ENCODE data around the gene CTXN1. TPM values are rescaled to one million over a fixed set of nuclear protein-coding genes. Genes with fewer than 3 reads are reported as not detected.
A peak's percentile ranks its signal among the peaks of the same experiment; 100 is the strongest.

CTXN1 gene
- total RNA-seq, 4 donors from 2014 or later, result 18.3 to 33.3 (median 26.4) TPM

- Histone ChIP-seq H3K27ac (peak overlapping the region; percentile 94 to 97 (median 94)), H3K9me3 (no peaks in the 10 kb centered on the region), H3K27me3 (no peaks in the 10 kb centered on the region), H3K36me3 (peaks cover 0 to 34% of the 10 kb centered on the region in 2 donors), H3K4me3 (peak overlapping the region in 1 of 2 donors; percentile 32), H3K4me1 (peaks cover 17 to 94% (median 64%) of the 10 kb centered on the region in 3 donors)
- ATAC-seq, result no peak
- WGBS, 2 donors (ENCODE audit: low coverage in 1 of 2), result 90% methylated on average over 2 of the region's 23 CpGs; no CpG with 5 or more reads in 1 of the 2 donors
- TF ChIP-seq POLR2A (IDR thresholded peaks at IDR 0.05) (no peak), EP300 (IDR thresholded peaks at IDR 0.05) (no peak), POLR2AphosphoS5 (IDR thresholded peaks at IDR 0.05) (no peak), CTCF (IDR thresholded peaks at IDR 0.05) (no peak)
Observed at GRCh38 chr19:7927605-7928333, 1.8 kb upstream of the CTXN1 start.

GRCh38 chr19:7926727-7927604, 1.0 kb upstream of the CTXN1 start:
- Histone ChIP-seq H3K9me3 (no peaks in the 10 kb centered on the region), H3K27ac (peak overlapping the region; percentile 94 to 97 (median 94)), H3K27me3 (no peaks in the 10 kb centered on the region), H3K4me1 (peaks cover 17 to 97% (median 69%) of the 10 kb centered on the region in 3 donors), H3K36me3 (peaks cover 0 to 34% of the 10 kb centered on the region in 2 donors), H3K4me3 (peak overlapping the region in 1 of 2 donors; percentile 80)
- WGBS, 2 donors (ENCODE audit: low coverage in 1 of 2), result 40% methylated on average over 2 of the region's 32 CpGs; no CpG with 5 or more reads in 1 of the 2 donors
- no peak for TF ChIP-seq EP300 (IDR thresholded peaks at IDR 0.05)
- no peak for TF ChIP-seq POLR2A (IDR thresholded peaks at IDR 0.05)
- no peak for ATAC-seq

GRCh38 chr19:7925171-7925851, 624 bp downstream of the CTXN1 start:
- TF ChIP-seq CTCF (IDR thresholded peaks at IDR 0.05) (peak in 3 of 4 experiments; percentile 82 to 91 (median 89)), POLR2AphosphoS5 (IDR thresholded peaks at IDR 0.05) (no peak), EP300 (IDR thresholded peaks at IDR 0.05) (no peak), POLR2A (IDR thresholded peaks at IDR 0.05) (no peak)
- Histone ChIP-seq H3K36me3 (peaks cover 0 to 23% of the 10 kb centered on the region in 2 donors), H3K9me3 (no peaks in the 10 kb centered on the region), H3K27ac (peak overlapping the region; percentile 37 to 97 (median 94)), H3K4me3 (peak overlapping the region; percentile 51 to 80), H3K4me1 (peaks cover 17 to 91% (median 62%) of the 10 kb centered on the region in 3 donors), H3K27me3 (no peaks in the 10 kb centered on the region)
- WGBS, 2 donors (ENCODE audit: low coverage in 1 of 2), result no CpG with 5 or more reads among the region's 98 CpGs
- ATAC-seq, result peak; percentile 13

GRCh38 chr19:7924651-7925170, 1.2 kb downstream of the CTXN1 start:
- H3K4me1 ChIP-seq, result peaks cover 17 to 89% (median 58%) of the 10 kb centered on the region in 3 donors
- peak overlapping the region; percentile 51 to 80 for H3K4me3 ChIP-seq
- H3K27ac ChIP-seq, result peak overlapping the region; percentile 37 to 97 (median 94)

More at GRCh38 chr19:7924651-7925170, 1.2 kb downstream of the CTXN1 start:
- TF ChIP-seq POLR2A (IDR thresholded peaks at IDR 0.05), result no peak
- TF ChIP-seq CTCF (IDR thresholded peaks at IDR 0.05), result no peak
- TF ChIP-seq POLR2AphosphoS5 (IDR thresholded peaks at IDR 0.05), result no peak
- no peak for TF ChIP-seq EP300 (IDR thresholded peaks at IDR 0.05)
- H3K9me3 ChIP-seq, result no peaks in the 10 kb centered on the region
- no peaks in the 10 kb centered on the region for H3K27me3 ChIP-seq
- WGBS, 2 donors (ENCODE audit: low coverage in 1 of 2), result 60% methylated on average over 4 of the region's 34 CpGs; no CpG with 5 or more reads in 1 of the 2 donors
- peaks cover 0 to 19% of the 10 kb centered on the region in 2 donors for H3K36me3 ChIP-seq
- ATAC-seq, result no peak

Measured in gastroesophageal sphincter (tissue), 4 donors.